NOMO-1 (cell line): Measurements from ENCODE around the gene RAB37.
A peak's percentile ranks its signal among the peaks of the same experiment; 100 is the strongest.

Source experiments
- DNase-seq, 2 experiments: peaks; one replicate each; lab custom pipeline; 2025; ENCODE audit not compliant: unreplicated experiment in 2 of 2; lab: John Stamatoyannopoulos, UW

The RAB37 gene

GRCh38 chr17:74760404-74761105 lies 23.5 kb downstream of the RAB37 start:
- no peak for DNase-seq

GRCh38 chr17:74761419-74761818 lies 24.4 kb downstream of the RAB37 start:
- DNase-seq: no peak

GRCh38 chr17:74761931-74762330 lies 24.9 kb downstream of the RAB37 start:
- DNase-seq: no peak

- no peak for DNase-seq
These were observed 26.7 kb downstream of the RAB37 start for GRCh38 chr17:74763565-74764387.

GRCh38 chr17:74764751-74765286 lies 27.8 kb downstream of the RAB37 start:
- no peak for DNase-seq

GRCh38 chr17:74766413-74766812 lies 29.4 kb downstream of the RAB37 start:
- DNase-seq: no peak

GRCh38 chr17:74767111-74767516 lies 30.1 kb downstream of the RAB37 start:
- DNase-seq: no peak

GRCh38 chr17:74768069-74768762 lies 31.2 kb downstream of the RAB37 start:
- no peak for DNase-seq

- DNase-seq: no peak
These were observed 31.7 kb downstream of the RAB37 start for GRCh38 chr17:74768763-74769114.

GRCh38 chr17:74769266-74769855 lies 32.3 kb downstream of the RAB37 start:
- DNase-seq: no peak

GRCh38 chr17:74769856-74770497 lies 32.9 kb downstream of the RAB37 start:
- no peak for DNase-seq

GRCh38 chr17:74770498-74771318 lies 33.7 kb downstream of the RAB37 start:
- peak; percentile 56 to 65 for DNase-seq

- no peak for DNase-seq
These were observed 34.4 kb downstream of the RAB37 start for GRCh38 chr17:74771319-74771914.

GRCh38 chr17:74772053-74772452 lies 35.0 kb downstream of the RAB37 start:
- no peak for DNase-seq

- no peak for DNase-seq
These were observed 36.4 kb downstream of the RAB37 start for GRCh38 chr17:74773414-74773813.

- no peak for DNase-seq
These were observed 36.8 kb downstream of the RAB37 start for GRCh38 chr17:74773871-74774286.

- no peak for DNase-seq
These were observed 38.5 kb downstream of the RAB37 start for GRCh38 chr17:74775409-74776043.

- DNase-seq: peak; percentile 91 to 98
These were observed 39.2 kb downstream of the RAB37 start, which contains the start of gene NAT9 for GRCh38 chr17:74776044-74776962. TSS of gene NAT9 (minus strand) at chr17:74776345. CDS start at chr17:74775698, 647 bp downstream.
